Measurements from ENCODE around the gene ADD3.

DNA sequence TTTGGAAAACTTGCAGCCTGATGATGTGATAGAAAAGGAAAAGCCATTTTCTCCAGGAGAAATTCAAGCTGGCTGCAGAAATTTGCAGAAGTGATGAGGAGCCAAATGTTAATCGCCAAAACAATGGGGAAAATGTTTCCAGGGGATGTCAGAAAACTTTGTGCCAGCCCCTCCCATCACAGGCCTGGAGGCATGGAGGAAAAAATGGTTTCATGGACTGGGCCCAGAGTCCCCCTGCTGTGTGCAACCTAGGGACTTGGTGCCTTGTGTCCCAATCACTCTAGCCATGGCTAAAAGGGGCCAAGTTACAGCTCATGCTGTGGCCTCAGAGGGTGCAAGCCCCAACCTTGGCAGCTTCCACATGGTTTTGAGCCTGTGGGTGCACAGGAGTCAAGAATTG lies 41.0 kb downstream of the ADD3 start:
- no peak for TF ChIP-seq GATA2 (IDR thresholded peaks at IDR 0.05; ENCODE audit: low read depth, low read length)
- TF ChIP-seq GATA3 (IDR thresholded peaks at IDR 0.05; ENCODE audit: low read depth, low read length): no peak
